Endothelial cell of umbilical vein (primary cell): ENCODE measurements around the gene UGT2A3. TPM values are rescaled to one million over a fixed set of nuclear protein-coding genes. Genes with fewer than 3 reads are reported as not detected.

ENCODE experiments used
- BruUV-seq: library from RNA; stranded (reverse); fragments of 400-500 nt; replicated peaks from 2 replicates; lab custom pipeline; 2021; lab: Mats Ljungman, UMichigan
- CTCF ChIA-PET: fragments of 300-600, 350-600 bp; sonication (Branson Sonifier 250); formaldehyde crosslinking; loops from one replicate; lab custom pipeline; 2021; ENCODE audit warnings: antibody characterized with exemption, inconsistent platforms; lab: Charles Lee
- POLR2A ChIA-PET: fragments of 300-600, 350-600 bp; sonication (Branson Sonifier 250); formaldehyde crosslinking; loops from one replicate; lab custom pipeline; 2021; ENCODE audit warnings: antibody characterized with exemption, inconsistent platforms; lab: Charles Lee
- DNase-seq: peaks from one replicate; pipeline ENCODE4 v3.0.0-alpha.2; 2011; ENCODE audit warnings: low read depth, low spot score
- FAIRE-seq: peaks from 2 replicates; lab custom pipeline; 2011; peaks lifted over from hg19 to GRCh38; lab: Jason Lieb, UNC
- H2AFZ ChIP-seq: 2 replicates; pipeline ENCODE4 v1.6.0; 2012; ENCODE audit warnings: low read depth, low read length, control low read depth, inconsistent platforms
- H3K27ac ChIP-seq: 2 replicates; pipeline ENCODE4 v1.5.1; 2011; ENCODE audit warnings: low read depth, mild to moderate bottlenecking, control low read depth, low read length, moderate library complexity; ENCODE audit not compliant: insufficient read depth
- H3K27me3 ChIP-seq, 2 experiments: 2 replicates each; pipeline versions ENCODE4 v1.6.0 to v1.6.1; 2011; ENCODE audit warnings: low read length in 2 of 2, mixed read lengths in 1 of 2; ENCODE audit not compliant: control insufficient read depth in 2 of 2, insufficient read depth in 2 of 2
- H3K36me3 ChIP-seq, 2 experiments: 2 replicates in 1 of 2; 3 replicates in 1 of 2; pipeline ENCODE4 v1.5.1; 2011; ENCODE audit warnings: low read length in 2 of 2, mild to moderate bottlenecking in 1 of 2, moderate library complexity in 1 of 2; ENCODE audit not compliant: control insufficient read depth in 2 of 2, insufficient read depth in 2 of 2; ENCODE audit errors: extremely low read depth in 1 of 2
- H3K4me1 ChIP-seq: 3 replicates; pipeline ENCODE4 v1.5.1; 2011; ENCODE audit warnings: mild to moderate bottlenecking, low read length; ENCODE audit not compliant: control insufficient read depth, insufficient read depth; ENCODE audit errors: extremely low read depth
- H3K4me2 ChIP-seq: 2 replicates; pipeline ENCODE4 v1.6.1; 2011; ENCODE audit warnings: low read length, control low read depth, mixed read lengths; ENCODE audit not compliant: insufficient read depth
- H3K4me3 ChIP-seq, 3 experiments: fragments of 200-600 bp in 1 of 3; sonication (generic), shearing (Covaris generic) in 1 of 3; replicated peaks in 1 of 3; 2 replicates each; pipeline ENCODE4 v1.5.1; 2011 to 2016; ENCODE audit warnings: control low read depth in 3 of 3, low read length in 3 of 3, mild to moderate bottlenecking in 2 of 3, inconsistent platforms in 1 of 3, low read depth in 1 of 3, moderate library complexity in 1 of 3; ENCODE audit not compliant: insufficient read depth in 1 of 3
- H3K79me2 ChIP-seq: 2 replicates; pipeline ENCODE4 v1.6.0; 2012; ENCODE audit warnings: low read length, inconsistent platforms; ENCODE audit not compliant: control insufficient read depth, insufficient read depth
- H3K9ac ChIP-seq: replicated peaks from 2 replicates; pipeline ENCODE3; 2011; ENCODE audit warnings: low read length, control low read depth; ENCODE audit not compliant: insufficient read depth; ENCODE audit errors: extremely low read depth
- H3K9me1 ChIP-seq: replicated peaks from 3 replicates; pipeline ENCODE4 v1.6.0; 2011; ENCODE audit warnings: mild to moderate bottlenecking, low read length; ENCODE audit not compliant: control insufficient read depth, insufficient read depth; ENCODE audit errors: extremely low read depth
- H3K9me3 ChIP-seq: replicated peaks from 2 replicates; pipeline ENCODE4 v1.5.1; 2012; ENCODE audit warnings: low read length, inconsistent platforms; ENCODE audit not compliant: control insufficient read depth, insufficient read depth
- H4K20me1 ChIP-seq: replicated peaks from 2 replicates; pipeline ENCODE3; 2011; ENCODE audit warnings: mild to moderate bottlenecking, low read length; ENCODE audit not compliant: control insufficient read depth, insufficient read depth; ENCODE audit errors: extremely low read depth
- CTCF ChIP-seq, 2 donors: IDR thresholded peaks; 1 replicate in 1 of 2; 2 replicates in 1 of 2; pipeline ENCODE4 v1.5.1; 2011; ENCODE audit warnings: low read length in 2 of 2, mild to moderate bottlenecking in 2 of 2, moderate library complexity in 2 of 2, control low read depth in 1 of 2, inconsistent platforms in 1 of 2, low read depth in 1 of 2; ENCODE audit not compliant: insufficient read depth in 1 of 2; ENCODE audit errors: extremely low read depth in 1 of 2
- EZH2 ChIP-seq: IDR thresholded peaks from 2 replicates; pipeline ENCODE4 v1.6.1; 2012; ENCODE audit warnings: borderline replicate concordance, low read depth, mild to moderate bottlenecking, moderate library complexity, low read length, inconsistent platforms; ENCODE audit not compliant: severe bottlenecking
- FOS ChIP-seq: IDR thresholded peaks from 2 replicates; pipeline ENCODE4 v1.6.1; 2011; ENCODE audit warnings: mild to moderate bottlenecking, low read length, moderate library complexity, borderline replicate concordance; ENCODE audit not compliant: insufficient read depth
- GATA2 ChIP-seq: IDR thresholded peaks from 2 replicates; pipeline ENCODE4 v1.7.0; 2011; ENCODE audit warnings: low read depth, mild to moderate bottlenecking, moderate library complexity, mixed read lengths, low read length; ENCODE audit not compliant: insufficient read length, insufficient read depth
- JUN ChIP-seq: IDR thresholded peaks from 2 replicates; pipeline ENCODE4 v1.6.1; 2011; ENCODE audit warnings: borderline replicate concordance, low read depth; ENCODE audit not compliant: insufficient read length, insufficient read depth
- MAX ChIP-seq: IDR thresholded peaks from 2 replicates; pipeline ENCODE4 v1.6.1; 2011; ENCODE audit not compliant: insufficient read depth, insufficient read length
- MYC ChIP-seq: IDR thresholded peaks from one replicate; pipeline ENCODE4 v1.6.1; 2011; ENCODE audit warnings: mild to moderate bottlenecking, low read depth, low read length
- POLR2A ChIP-seq: IDR thresholded peaks from 2 replicates; pipeline ENCODE4 v1.6.1; 2012; ENCODE audit warnings: low read depth, mild to moderate bottlenecking, control low read depth, low read length
- POLR2AphosphoS5 ChIP-seq: IDR thresholded peaks from 2 replicates; pipeline ENCODE4 v1.6.1; 2012; ENCODE audit warnings: low read depth, mild to moderate bottlenecking, control low read depth, low read length, moderate library complexity; ENCODE audit not compliant: insufficient read depth
- dilution Hi-C: fragments of 300-500 bp; cut with MboI; formaldehyde crosslinking; loops from one replicate; pipeline ENCODE4 v1.15.0; 2019; ENCODE audit warnings: low sequenced_read_pairs; ENCODE audit not compliant: extremely low pct_ligation_motif_present
- intact Hi-C: fragments of 100-400 bp; cut with micrococcal nuclease; formaldehyde crosslinking; loops from one replicate; pipeline ENCODE4 v1.10.0; 2022
- polyA plus RNA-seq, 4 experiments: library from polyadenylated mRNA; depleted of rRNA in 3 of 4; stranded (reverse) in 3 of 4; unstranded in 1 of 4; fragments of >200 nt; gene quantifications; 2 replicates each; pipeline versions ENCODE4 v1.2.1 to v1.2.3, GENCODE V29; 2011 to 2012; ENCODE audit warnings: missing spikeins in 1 of 4
- total RNA-seq: library from RNA; stranded (reverse); gene quantifications from 2 replicates; pipeline ENCODE4 v1.2.3, GENCODE V29; 2021

The UGT2A3 gene
- total and polyA plus RNA-seq, 2 donors (not counting 3 experiments of a cell fraction or from before 2014, with no cell fraction given) = not detected

GRCh38 chr4:68917016-68917415, 34.6 kb downstream of the UGT2A3 start:
- Histone ChIP-seq H3K36me3 (no peaks in the 10 kb centered on the region), H3K4me3 (no peak overlapping the region), H3K9me3 (no peaks in the 10 kb centered on the region), H3K4me2 (no peak overlapping the region), H2AFZ (no peak overlapping the region), H3K4me1 (no peaks in the 10 kb centered on the region), H3K79me2 (no peaks in the 10 kb centered on the region), H3K27ac (no peak overlapping the region), H4K20me1 (no peaks in the 10 kb centered on the region), H3K9ac (no peak overlapping the region), H3K9me1 (no peaks in the 10 kb centered on the region), H3K27me3 (no peaks in the 10 kb centered on the region)
- CTCF ChIA-PET = no interaction called here
- no TSS peak for BruUV-seq
- intact Hi-C loops = no loop called here
- POLR2A ChIA-PET = no interaction called here
- dilution Hi-C loops = no loop called here
- TF ChIP-seq MAX (no peak), POLR2AphosphoS5 (no peak), GATA2 (no peak), FOS (no peak), CTCF (IDR thresholded peaks at IDR 0.05; ENCODE audit: extremely low read depth in 1 of 2, insufficient read depth in 1 of 2, low read depth in 1 of 2, low read length in 2 of 2) (no peak), JUN (no peak), POLR2A (no peak), EZH2 (no peak), MYC (no peak)
- FAIRE-seq = no peak
- DNase-seq = no peak
